Transverse colon (tissue), 4 donors: ENCODE measurements around the gene DGAT2L6.

ENCODE experiments used
- POLR2A ChIP-seq: fragments of 450-650 bp; IDR thresholded peaks from one replicate; pipeline ENCODE4 v1.6.1; 2016; ENCODE audit warnings: antibody characterized with exemption, mild to moderate bottlenecking, moderate library complexity
- POLR2AphosphoS5 ChIP-seq, 3 donors: sonication (generic); formaldehyde crosslinking; IDR thresholded peaks; one replicate each; pipeline ENCODE4 v1.6.1; 2016; ENCODE audit warnings: antibody characterized with exemption in 3 of 3
- TF ChIP-seq, protein P1 (sequence below), 5 experiments: fragments of 200-600 bp in 3 of 5; fragments of 450-650 bp in 2 of 5; sonication (generic) in 3 of 5; IDR thresholded peaks; 1 replicate in 2 of 5; 2 replicates in 3 of 5; pipeline ENCODE4 v1.5.1; 2016 to 2017; ENCODE audit warnings: antibody characterized with exemption in 5 of 5, inconsistent platforms in 3 of 5, mild to moderate bottlenecking in 2 of 5, moderate library complexity in 1 of 5

- TF ChIP-seq, protein P1, sequence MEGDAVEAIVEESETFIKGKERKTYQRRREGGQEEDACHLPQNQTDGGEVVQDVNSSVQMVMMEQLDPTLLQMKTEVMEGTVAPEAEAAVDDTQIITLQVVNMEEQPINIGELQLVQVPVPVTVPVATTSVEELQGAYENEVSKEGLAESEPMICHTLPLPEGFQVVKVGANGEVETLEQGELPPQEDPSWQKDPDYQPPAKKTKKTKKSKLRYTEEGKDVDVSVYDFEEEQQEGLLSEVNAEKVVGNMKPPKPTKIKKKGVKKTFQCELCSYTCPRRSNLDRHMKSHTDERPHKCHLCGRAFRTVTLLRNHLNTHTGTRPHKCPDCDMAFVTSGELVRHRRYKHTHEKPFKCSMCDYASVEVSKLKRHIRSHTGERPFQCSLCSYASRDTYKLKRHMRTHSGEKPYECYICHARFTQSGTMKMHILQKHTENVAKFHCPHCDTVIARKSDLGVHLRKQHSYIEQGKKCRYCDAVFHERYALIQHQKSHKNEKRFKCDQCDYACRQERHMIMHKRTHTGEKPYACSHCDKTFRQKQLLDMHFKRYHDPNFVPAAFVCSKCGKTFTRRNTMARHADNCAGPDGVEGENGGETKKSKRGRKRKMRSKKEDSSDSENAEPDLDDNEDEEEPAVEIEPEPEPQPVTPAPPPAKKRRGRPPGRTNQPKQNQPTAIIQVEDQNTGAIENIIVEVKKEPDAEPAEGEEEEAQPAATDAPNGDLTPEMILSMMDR (IDR thresholded peaks at IDR 0.05), result no peak
- TF ChIP-seq POLR2A, result no peak
- TF ChIP-seq POLR2AphosphoS5 (IDR thresholded peaks at IDR 0.05), result no peak
Observed at GRCh38 chrX:70234355-70234754, 57.1 kb downstream of the DGAT2L6 start, which contains the start of gene AWAT1.
